M059J (cell line): Measurements from ENCODE around the gene CNR1. TPM values are rescaled to one million over a fixed set of nuclear protein-coding genes. Genes with fewer than 3 reads are reported as not detected.
A peak's percentile ranks its signal among the peaks of the same experiment; 100 is the strongest.
"Not testable (repeated sequence)": the region's sequence is repeated elsewhere in the genome, so short reads cannot be mapped to it uniquely, and the experiment has no call there.

Experiments used
- DNase-seq: peaks from one replicate; pipeline ENCODE4 v3.0.0-alpha.2; 2012; ENCODE audit warnings: low read depth
- total RNA-seq: library from RNA; depleted of rRNA; stranded (reverse); fragments of >200 nt; shearing (Covaris generic); gene quantifications from 2 replicates; pipeline ENCODE4 v1.2.3, GENCODE V29; 2014; rRNA removed

The CNR1 gene
- total RNA-seq = 0.64 and 1.7 TPM in 2 replicates

- DNase-seq = peak; percentile 38
Observed at GRCh38 chr6:88165844-88166492, at the start of gene CNR1. Gene CNR1, minus strand, starts transcription at chr6:88166347. Its CDS starts 21,073 bp downstream, at chr6:88145274.

- no peak for DNase-seq
Observed at GRCh38 chr6:88211446-88211845, 45.3 kb upstream of the CNR1 start.

GRCh38 chr6:88209301-88209700 is 43.2 kb upstream of the CNR1 start:
- no peak for DNase-seq

DNA sequence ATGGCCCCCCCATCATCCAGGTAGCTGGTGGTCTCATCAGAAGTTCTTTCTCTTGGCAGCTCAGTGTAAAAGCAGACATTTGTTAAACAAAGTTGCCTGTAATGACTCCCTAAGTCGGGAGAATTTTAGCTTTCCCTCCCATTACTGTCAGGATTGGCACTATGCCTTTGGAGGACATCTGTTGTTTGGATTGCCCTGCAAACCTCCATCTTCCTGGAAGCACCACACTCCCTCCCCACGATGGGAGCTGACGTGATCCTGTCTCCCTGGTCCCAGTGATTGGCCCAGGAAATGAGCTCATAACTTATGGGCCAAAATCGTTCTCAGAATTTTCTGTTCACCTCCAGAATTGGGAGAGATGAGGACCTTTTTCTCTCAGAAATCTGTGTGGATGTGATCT is 42.6 kb upstream of the CNR1 start:
- DNase-seq = no peak

- DNase-seq = not testable (repeated sequence)
Observed at GRCh38 chr6:88201734-88202133, 35.6 kb upstream of the CNR1 start.

GRCh38 chr6:88184921-88185320 is 18.8 kb upstream of the CNR1 start:
- no peak for DNase-seq

- no peak for DNase-seq
Observed at GRCh38 chr6:88183471-88183870, 17.3 kb upstream of the CNR1 start.

DNA sequence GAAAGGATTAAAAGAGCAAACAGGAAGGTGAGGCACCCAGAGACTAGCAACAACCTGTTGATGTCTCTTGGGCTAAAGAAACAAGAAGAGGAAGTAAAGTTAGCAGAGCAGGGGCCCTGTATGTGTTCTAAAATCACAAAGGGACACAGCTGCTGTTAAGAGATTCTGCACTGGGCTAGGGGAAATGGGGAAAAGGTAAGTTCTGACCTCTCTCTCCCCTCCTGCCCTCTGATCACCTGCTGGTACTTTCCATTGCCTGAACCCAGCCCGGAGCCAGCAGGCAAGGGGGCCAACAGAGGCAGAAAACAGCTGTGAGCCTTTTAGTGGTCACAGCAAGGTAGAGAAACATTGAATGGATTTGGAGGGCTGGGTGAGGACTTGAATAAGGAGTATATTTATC is 13.5 kb upstream of the CNR1 start:
- DNase-seq = no peak

DNA sequence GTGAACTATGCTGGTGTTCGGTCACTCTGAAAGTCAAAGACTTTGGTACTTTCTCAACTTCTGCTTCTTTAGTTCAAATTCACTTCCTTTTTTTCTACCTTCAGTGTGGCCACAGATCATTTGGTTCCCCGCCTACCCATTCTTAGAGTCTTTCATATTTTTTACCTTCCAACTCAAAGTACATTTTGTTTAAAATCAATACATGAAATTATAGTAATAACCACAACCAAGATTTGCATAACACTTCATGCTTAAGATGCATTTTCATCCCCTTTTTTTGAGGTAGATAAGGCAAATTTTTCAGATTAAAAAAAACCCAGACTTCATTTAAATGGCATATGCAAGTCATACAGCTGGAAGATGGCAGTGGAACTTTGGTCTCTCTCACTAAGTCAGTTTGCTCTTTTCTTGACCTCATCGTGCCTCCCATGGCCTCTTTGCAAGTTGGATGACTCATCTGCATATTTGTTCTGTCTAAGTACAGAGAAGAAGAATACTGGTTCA is 11.9 kb upstream of the CNR1 start:
- peak; percentile 58 for DNase-seq

DNA sequence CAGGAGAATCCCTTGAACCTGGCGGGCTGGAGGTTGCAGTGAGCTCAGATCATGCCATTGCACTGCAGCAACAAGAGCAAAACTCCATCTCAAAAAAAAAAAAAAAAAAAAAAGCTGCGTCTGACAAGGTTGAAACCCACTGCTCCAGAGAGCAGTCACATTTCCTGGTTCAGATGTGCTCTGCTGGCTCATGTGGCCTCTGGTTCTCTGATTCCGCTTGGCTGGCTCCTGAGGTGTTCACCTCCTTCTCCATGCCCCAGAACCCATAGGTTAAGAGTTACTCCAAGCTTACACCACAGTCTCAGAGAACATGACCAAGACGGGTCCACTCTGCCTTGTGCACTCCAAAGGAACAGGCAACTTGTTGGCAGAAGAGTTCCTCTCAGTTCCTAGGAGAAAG is 8.8 kb upstream of the CNR1 start:
- no peak for DNase-seq

DNA sequence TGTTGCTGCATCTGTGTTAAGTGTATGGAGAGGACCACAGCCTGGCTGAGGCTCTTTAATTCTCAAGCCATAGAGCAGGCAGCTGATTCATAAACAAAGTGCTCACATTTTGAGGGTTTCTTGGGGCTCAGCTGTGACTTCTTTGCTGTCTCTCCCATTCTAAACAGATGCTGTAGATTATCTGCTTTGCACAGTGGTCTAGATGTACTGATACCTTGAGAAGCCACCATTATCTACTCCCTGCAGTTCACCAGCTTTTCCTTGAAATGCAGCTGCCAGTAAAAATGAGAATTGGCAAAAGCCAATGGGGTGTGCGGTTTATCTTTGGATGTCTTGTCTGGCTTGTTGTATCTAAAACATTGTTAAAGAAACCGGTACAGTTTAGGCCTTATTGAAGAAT is 5.2 kb upstream of the CNR1 start:
- no peak for DNase-seq

GRCh38 chr6:88168362-88168761 is 2.2 kb upstream of the CNR1 start:
- peak; percentile 1 for DNase-seq

- no peak for DNase-seq
Observed at GRCh38 chr6:88167352-88167937, 1.3 kb upstream of the CNR1 start.

DNA sequence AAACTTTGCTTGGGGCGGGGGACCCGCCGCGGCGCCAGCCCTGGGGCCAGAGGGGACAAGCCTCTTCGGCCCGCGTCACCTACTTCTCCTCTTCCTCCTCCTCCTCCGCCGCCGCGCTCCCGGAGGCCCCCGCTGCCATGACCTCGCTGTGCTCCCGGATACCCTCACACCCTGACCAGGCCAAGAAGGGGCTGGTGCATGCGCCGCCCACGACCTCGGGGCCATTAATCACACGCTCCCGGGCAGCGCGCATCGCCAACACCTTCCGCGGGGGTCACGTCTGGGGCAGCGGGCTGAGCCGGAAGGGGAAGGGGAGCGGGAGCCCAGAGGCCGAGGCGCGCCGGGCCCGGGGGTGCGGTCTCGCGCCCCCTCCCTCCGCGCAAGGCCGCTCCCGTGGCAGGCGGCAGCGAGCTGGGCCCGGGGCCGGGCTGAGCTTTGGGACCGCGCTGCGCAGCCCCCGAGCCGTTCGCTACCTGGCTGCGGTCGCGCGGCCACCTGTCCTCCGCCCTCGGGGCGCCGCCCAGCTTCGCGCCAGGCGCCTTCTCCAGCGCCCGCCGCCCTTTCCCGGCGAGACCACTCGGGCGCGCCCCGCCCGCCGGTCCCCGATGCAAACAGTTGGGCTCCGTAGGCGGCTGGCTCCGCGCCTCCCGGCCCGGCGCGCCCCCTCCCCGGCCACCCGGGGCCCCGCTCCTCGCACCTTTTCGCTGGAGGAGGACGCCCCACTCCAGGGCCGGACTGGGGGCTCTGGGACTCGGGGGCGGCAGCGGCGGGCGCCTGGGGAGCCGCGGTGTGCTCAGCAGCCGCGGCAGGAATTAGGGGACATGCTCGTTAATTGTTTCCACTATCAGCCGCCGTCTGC is 575 bp upstream of the CNR1 start:
- no peak for DNase-seq

GRCh38 chr6:88165087-88165843 is 882 bp downstream of the CNR1 start:
- peak; percentile 0 for DNase-seq

DNA sequence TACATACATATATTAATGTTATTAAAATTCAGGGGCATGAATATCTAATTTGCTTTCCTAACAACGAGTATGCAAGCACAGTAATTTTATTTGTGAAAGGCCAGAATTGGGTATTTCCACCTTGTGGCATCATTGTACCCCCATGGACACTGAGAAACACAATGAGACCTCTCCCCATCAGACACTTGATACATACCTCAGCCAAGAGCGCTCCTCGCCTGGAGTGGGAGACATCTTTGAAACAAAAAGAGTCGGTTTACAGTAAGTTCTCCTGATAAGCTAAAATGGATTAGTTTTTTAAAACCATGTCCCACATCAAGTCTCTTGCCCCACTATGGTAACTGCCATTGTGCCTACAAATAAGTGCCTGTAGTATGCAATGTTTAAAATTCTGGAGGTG is 2.1 kb downstream of the CNR1 start:
- no peak for DNase-seq

GRCh38 chr6:88163616-88164015 is 2.5 kb downstream of the CNR1 start:
- no peak for DNase-seq

- no peak for DNase-seq
Observed at GRCh38 chr6:88161940-88162339, 4.2 kb downstream of the CNR1 start.

DNA sequence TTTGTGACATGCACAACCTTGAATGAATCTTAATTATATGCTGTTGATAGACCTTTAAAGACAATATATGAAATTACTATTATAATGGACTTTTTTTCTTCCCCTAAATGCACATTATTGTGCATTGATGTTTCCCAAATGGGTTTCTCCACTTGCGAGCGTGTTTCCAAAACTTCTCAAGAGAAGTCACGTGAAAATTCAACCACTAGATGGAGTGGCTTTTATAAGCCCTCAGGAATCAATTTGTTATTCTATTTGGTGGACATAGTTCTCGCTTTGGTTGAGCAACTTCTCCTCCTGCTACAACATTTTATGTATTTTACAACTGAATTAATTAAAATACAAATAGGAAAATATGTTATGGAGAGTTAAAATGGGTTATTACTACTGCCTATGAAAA is 9.0 kb downstream of the CNR1 start:
- DNase-seq = no peak

DNA sequence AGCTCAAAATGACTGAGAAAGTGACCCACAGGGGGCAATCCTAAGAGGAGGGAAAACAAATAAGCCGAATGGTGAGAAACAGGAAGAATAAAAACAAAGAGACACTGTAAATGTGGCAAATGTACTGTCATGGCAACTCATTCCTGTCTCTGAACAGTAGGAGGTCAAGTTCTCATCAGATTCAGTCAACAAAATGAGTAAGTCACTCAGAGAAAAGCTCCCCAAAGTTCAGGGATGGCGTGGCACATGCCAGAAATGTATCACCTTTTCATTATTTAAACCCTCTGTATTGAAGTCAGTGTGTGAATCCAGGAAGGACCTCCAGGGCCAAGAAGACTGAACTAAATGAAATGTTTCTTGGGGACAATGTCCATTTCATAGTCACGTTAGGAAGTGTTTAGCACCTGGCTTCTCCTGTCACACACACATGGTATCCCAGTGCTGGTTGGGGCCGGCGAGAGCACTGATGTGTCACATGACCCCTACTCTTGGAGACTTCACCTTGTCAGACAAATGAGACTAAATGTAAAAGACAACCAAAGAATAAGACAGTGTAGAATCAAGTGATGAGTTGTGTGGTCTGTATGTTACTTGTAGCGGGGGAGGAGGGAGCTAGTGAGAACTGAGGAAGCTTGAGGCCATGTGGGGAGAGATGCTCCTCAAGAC is 20.7 kb downstream of the CNR1 start:
- DNase-seq = no peak

GRCh38 chr6:88144637-88145297 is 21.4 kb downstream of the CNR1 start:
- no peak for DNase-seq
